Transverse colon (tissue), 4 donors: ENCODE results near the gene RUNX1. TPM values are rescaled to one million over a fixed set of nuclear protein-coding genes. Genes with fewer than 3 reads are reported as not detected.

Experiments
- DNase-seq: peaks from one replicate; pipeline ENCODE4 v3.0.0-alpha.2; 2019
- H3K27ac ChIP-seq, 4 donors: fragments of 200-600 bp; sonication (generic); 2 replicates each; pipeline ENCODE4 v1.5.1; 2016 to 2018; ENCODE audit warnings: inconsistent platforms in 4 of 4
- H3K27me3 ChIP-seq: fragments of 200-600 bp; sonication (generic); 2 replicates; pipeline ENCODE4 v1.5.1; 2017; ENCODE audit warnings: inconsistent platforms
- H3K36me3 ChIP-seq, 4 donors: fragments of 200-600 bp; sonication (generic); 2 replicates each; pipeline ENCODE4 v1.5.1; 2017 to 2019; ENCODE audit warnings: inconsistent platforms in 4 of 4
- H3K4me1 ChIP-seq, 4 donors: fragments of 200-600 bp; sonication (generic); 2 replicates each; pipeline ENCODE4 v1.5.1; 2017 to 2020; ENCODE audit warnings: inconsistent platforms in 4 of 4
- H3K4me3 ChIP-seq, 4 donors: fragments of 200-600 bp; sonication (generic); 1 replicate in 1 of 4; 2 replicates in 3 of 4; pipeline versions ENCODE4 v1.5.1 to v1.6.1; 2017 to 2019; ENCODE audit warnings: inconsistent platforms in 4 of 4
- H3K9me3 ChIP-seq, 2 donors: fragments of 200-600 bp; sonication (generic); 2 replicates each; pipeline ENCODE4 v1.5.1; 2017 to 2019; ENCODE audit warnings: inconsistent platforms in 2 of 2
- CTCF ChIP-seq, 5 experiments: fragments of 200-600 bp in 3 of 5; fragments of 450-650 bp in 2 of 5; sonication (generic) in 3 of 5; IDR thresholded peaks; 1 replicate in 2 of 5; 2 replicates in 3 of 5; pipeline ENCODE4 v1.5.1; 2016 to 2017; ENCODE audit warnings: antibody characterized with exemption in 5 of 5, inconsistent platforms in 3 of 5, mild to moderate bottlenecking in 2 of 5, moderate library complexity in 1 of 5
- EP300 ChIP-seq: sonication (generic); formaldehyde crosslinking; IDR thresholded peaks from one replicate; pipeline ENCODE4 v1.6.1; 2017; ENCODE audit warnings: antibody characterized with exemption, low read depth
- POLR2A ChIP-seq: fragments of 450-650 bp; IDR thresholded peaks from one replicate; pipeline ENCODE4 v1.6.1; 2016; ENCODE audit warnings: antibody characterized with exemption, mild to moderate bottlenecking, moderate library complexity
- POLR2AphosphoS5 ChIP-seq, 3 donors: sonication (generic); formaldehyde crosslinking; IDR thresholded peaks; one replicate each; pipeline ENCODE4 v1.6.1; 2016; ENCODE audit warnings: antibody characterized with exemption in 3 of 3
- WGBS, 2 donors: methylation state at CpG; one replicate each; pipeline ENCODE4 v1.1.5; 2018; ENCODE audit warnings: low coverage in 1 of 2; 5-methylcytosine and 5-hydroxymethylcytosine counted together
- in situ Hi-C, 4 donors: fragments of 200-750 bp; cut with MboI; loops; one replicate each; pipeline versions ENCODE4 v1.15.0 to v1.15.1; 2017; ENCODE audit warnings: low sequenced_read_pairs in 3 of 4, low pct_ligation_motif_present in 1 of 4, low pct_unique_long_range_greater_than_20kb in 1 of 4
- intact Hi-C: fragments of 100-400 bp; cut with DNase I; formaldehyde crosslinking; loops from one replicate; pipeline ENCODE4 v1.15.1; 2023; ENCODE audit warnings: low total_unique reads
- total RNA-seq, 4 donors: library from RNA; depleted of rRNA; stranded (reverse); fragments of >200 nt; gene quantifications; one replicate each; pipeline ENCODE4 v1.1.0, GENCODE V29; 2016

Gene RUNX1
- total RNA-seq, 4 donors from 2014 or later: 8.3 to 60.1 (median 34.7) TPM

DNA sequence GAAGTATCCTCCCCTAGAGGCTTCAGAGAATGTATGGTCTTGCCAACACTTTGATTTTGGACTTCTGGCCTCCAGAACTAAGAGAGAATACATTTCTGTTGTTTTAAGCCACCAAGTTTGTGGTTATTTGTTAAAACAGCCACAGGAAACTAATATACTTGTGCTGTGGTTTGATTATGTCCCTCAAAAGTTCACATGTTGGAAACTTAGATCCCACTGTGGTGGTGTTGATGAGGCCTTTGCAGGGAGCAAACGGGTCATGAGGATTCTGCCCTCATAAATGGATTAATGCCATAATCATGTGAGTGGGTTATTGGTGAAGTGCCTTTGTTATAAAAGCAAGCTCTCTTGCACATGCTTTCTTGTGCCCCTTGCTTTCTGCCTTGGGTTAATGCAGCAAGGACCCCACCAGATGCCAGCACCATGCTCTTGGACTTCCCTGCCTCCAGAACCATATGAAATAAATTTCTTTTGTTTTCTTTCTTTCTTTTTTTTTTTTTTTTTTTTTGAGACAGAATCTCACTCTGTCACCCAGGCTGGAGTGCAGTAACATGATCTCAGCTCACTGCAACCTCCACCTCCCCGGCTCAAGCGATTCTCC lies 223.1 kb downstream of the RUNX1 start:
- intact Hi-C loops: no loop called here
- no peak overlapping the region for H3K4me3 ChIP-seq
- no peak overlapping the region for H3K27ac ChIP-seq
- no peaks in the 10 kb centered on the region for H3K9me3 ChIP-seq
- no peaks in the 10 kb centered on the region for H3K27me3 ChIP-seq
- in situ Hi-C loops: no loop called here
- DNase-seq: no peak
- peaks cover 0 to 13% (median 0%) of the 10 kb centered on the region in 4 donors for H3K36me3 ChIP-seq
- WGBS, 2 donors: 69 to 83% methylated on average over 1 to 3 of the region's 3 CpGs
- TF ChIP-seq CTCF (IDR thresholded peaks at IDR 0.05) (no peak), POLR2A (no peak), POLR2AphosphoS5 (IDR thresholded peaks at IDR 0.05) (no peak), EP300 (no peak)
- peaks cover 0 to 12% (median 6%) of the 10 kb centered on the region in 4 donors for H3K4me1 ChIP-seq

GRCh38 chr21:34825101-34825500 lies 224.0 kb downstream of the RUNX1 start:
- H3K36me3 ChIP-seq: peaks cover 0 to 13% (median 0%) of the 10 kb centered on the region in 4 donors
- intact Hi-C loops: no loop called here
- in situ Hi-C loops: no loop called here
- no peak overlapping the region for H3K27ac ChIP-seq
- no peak overlapping the region for H3K4me3 ChIP-seq
- TF ChIP-seq CTCF (IDR thresholded peaks at IDR 0.05) (no peak), POLR2A (no peak), POLR2AphosphoS5 (IDR thresholded peaks at IDR 0.05) (no peak), EP300 (no peak)
- H3K9me3 ChIP-seq: no peaks in the 10 kb centered on the region
- peaks cover 0 to 12% (median 6%) of the 10 kb centered on the region in 4 donors for H3K4me1 ChIP-seq
- H3K27me3 ChIP-seq: no peaks in the 10 kb centered on the region
- 94 to 100% methylated on average over 2 to 3 of the region's 3 CpGs for WGBS, 2 donors
- no peak for DNase-seq

- Histone ChIP-seq H3K27ac (no peak overlapping the region), H3K9me3 (no peaks in the 10 kb centered on the region), H3K4me1 (peaks cover 0 to 13% (median 8%) of the 10 kb centered on the region in 4 donors), H3K36me3 (peaks cover 0 to 13% (median 0%) of the 10 kb centered on the region in 4 donors), H3K4me3 (no peak overlapping the region), H3K27me3 (no peaks in the 10 kb centered on the region)
- in situ Hi-C loops: no loop called here
- intact Hi-C loops: no loop called here
- DNase-seq: no peak
- WGBS, 2 donors: 56 to 68% methylated on average over 1 of the region's 1 CpG
- TF ChIP-seq POLR2AphosphoS5 (IDR thresholded peaks at IDR 0.05): no peak
- no peak for TF ChIP-seq POLR2A
- no peak for TF ChIP-seq EP300
Measured at GRCh38 chr21:34824314-34824713, 224.8 kb downstream of the RUNX1 start.

DNA sequence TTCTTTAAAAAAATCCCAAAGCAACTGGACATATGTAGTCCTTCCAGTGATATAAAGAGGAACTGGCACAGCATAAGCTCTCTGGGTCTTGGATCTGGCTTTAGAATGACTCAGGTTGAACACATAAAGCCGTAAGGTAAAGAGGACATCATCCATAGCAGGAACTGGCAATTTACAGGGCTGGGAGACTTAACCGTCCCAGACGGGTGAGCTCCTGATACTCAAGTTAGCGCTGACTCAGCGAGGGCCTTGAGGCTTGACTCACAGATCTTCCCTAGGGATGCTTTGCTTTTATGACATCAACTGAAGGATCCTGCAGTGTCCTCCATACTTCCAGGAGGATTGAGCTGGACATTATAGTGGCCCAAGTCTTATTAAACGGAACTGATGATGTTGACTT lies 226.2 kb downstream of the RUNX1 start:
- H3K4me1 ChIP-seq: peaks cover 0 to 27% (median 19%) of the 10 kb centered on the region in 4 donors
- intact Hi-C loops: no loop called here
- DNase-seq: no peak
- no peaks in the 10 kb centered on the region for H3K9me3 ChIP-seq
- H3K4me3 ChIP-seq: no peak overlapping the region
- H3K36me3 ChIP-seq: peaks cover 0 to 13% (median 0%) of the 10 kb centered on the region in 4 donors
- TF ChIP-seq POLR2A (no peak), CTCF (IDR thresholded peaks at IDR 0.05) (no peak), POLR2AphosphoS5 (IDR thresholded peaks at IDR 0.05) (no peak), EP300 (no peak)
- H3K27me3 ChIP-seq: no peaks in the 10 kb centered on the region
- WGBS, 2 donors: 91 to 100% methylated on average over 1 to 6 of the region's 6 CpGs
- in situ Hi-C loops: no loop called here
- no peak overlapping the region for H3K27ac ChIP-seq

DNA sequence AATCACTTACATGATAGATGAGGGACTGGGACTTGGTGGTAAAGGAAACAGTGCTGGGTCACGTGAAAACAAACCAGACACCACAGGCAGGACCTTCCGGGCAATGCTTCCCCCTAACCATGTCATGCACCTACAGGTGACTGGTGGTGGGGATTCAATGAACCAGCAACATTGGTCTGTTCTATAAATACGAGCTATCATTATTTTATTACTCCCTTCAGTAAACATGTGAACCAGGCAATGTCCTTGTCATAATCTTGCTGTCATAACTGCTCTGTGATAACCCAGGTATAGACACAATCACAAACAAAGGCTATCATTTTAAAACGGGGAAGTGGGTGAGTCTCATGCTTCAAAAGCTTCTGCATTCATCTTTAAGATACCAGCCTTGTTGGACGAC lies 226.9 kb downstream of the RUNX1 start:
- peak overlapping the region in 1 of 4 donors; percentile 19 for H3K27ac ChIP-seq
- no peaks in the 10 kb centered on the region for H3K9me3 ChIP-seq
- H3K4me1 ChIP-seq: peaks cover 0 to 30% (median 20%) of the 10 kb centered on the region in 4 donors
- peaks cover 0 to 5% (median 0%) of the 10 kb centered on the region in 4 donors for H3K36me3 ChIP-seq
- H3K27me3 ChIP-seq: no peaks in the 10 kb centered on the region
- in situ Hi-C loops (no loop called here), intact Hi-C loops (no loop called here)
- no peak for DNase-seq
- TF ChIP-seq CTCF (IDR thresholded peaks at IDR 0.05) (peak in 1 of 5 experiments; percentile 17), POLR2A (no peak)
- 36 to 49% methylated on average over 2 to 5 of the region's 5 CpGs for WGBS, 2 donors
- H3K4me3 ChIP-seq: no peak overlapping the region
